CD4-positive, CD25-positive, alpha-beta regulatory T cell (primary cell): Measurements from ENCODE around the gene AP3B1. TPM values are rescaled to one million over a fixed set of nuclear protein-coding genes. Genes with fewer than 3 reads are reported as not detected.
"Not testable (repeated sequence)": the region's sequence is repeated elsewhere in the genome, so short reads cannot be mapped to it uniquely, and the experiment has no call there.

ENCODE experiments used
- ATAC-seq, 2 donors: fragments of 150-1000 bp; cut with Tn5 transposase; one replicate each; pipeline ENCODE4 v1.10.0; 2021; ENCODE audit warnings: low read depth in 2 of 2, moderate number of reproducible peaks in 2 of 2, moderate library complexity in 1 of 2
- DNase-seq, 3 donors: peaks; one replicate each; pipeline versions ENCODE4 v3.0.0 to v3.0.0-alpha.2; 2012 to 2022; ENCODE audit warnings: mixed read lengths in 1 of 3
- H3K27ac ChIP-seq: one replicate; pipeline ENCODE4 v1.7.0; 2013; ENCODE audit warnings: mild to moderate bottlenecking, low read length; ENCODE audit not compliant: insufficient read depth, poor library complexity, severe bottlenecking
- H3K27me3 ChIP-seq: one replicate; pipeline ENCODE4 v1.7.0; 2013; ENCODE audit warnings: low read length; ENCODE audit not compliant: control insufficient read depth, insufficient read depth
- H3K36me3 ChIP-seq: one replicate; pipeline ENCODE4 v1.7.0; 2013; ENCODE audit warnings: mild to moderate bottlenecking, low read length, moderate library complexity; ENCODE audit not compliant: control insufficient read depth, insufficient read depth
- H3K4me1 ChIP-seq: 2 replicates; pipeline ENCODE4 v1.7.0; 2013; ENCODE audit warnings: mild to moderate bottlenecking, low read length; ENCODE audit not compliant: insufficient read depth, control insufficient read depth, poor library complexity, severe bottlenecking
- H3K4me3 ChIP-seq: one replicate; pipeline ENCODE4 v1.7.0; 2013; ENCODE audit warnings: low read depth, mild to moderate bottlenecking, low read length, moderate library complexity
- H3K9me3 ChIP-seq, 2 experiments: 1 replicate in 1 of 2; 2 replicates in 1 of 2; pipeline ENCODE4 v1.7.0; 2013; ENCODE audit warnings: low read length in 2 of 2, mild to moderate bottlenecking in 1 of 2, moderate library complexity in 1 of 2; ENCODE audit not compliant: control insufficient read depth in 2 of 2
- H3K27ac Mint-ChIP-seq, 3 donors: one replicate each; pipeline ENCODE4 v1.8.0; 2020 to 2022; ENCODE audit warnings: mild to moderate bottlenecking in 3 of 3, mixed read lengths in 3 of 3, moderate library complexity in 2 of 3
- H3K27me3 Mint-ChIP-seq: one replicate; pipeline ENCODE4 v1.8.0; 2022; ENCODE audit warnings: mild to moderate bottlenecking, mixed read lengths
- H3K36me3 Mint-ChIP-seq: one replicate; pipeline ENCODE4 v1.8.0; 2020; ENCODE audit warnings: mixed read lengths
- H3K4me1 Mint-ChIP-seq, 4 donors: one replicate each; pipeline ENCODE4 v1.8.0; 2020 to 2022; ENCODE audit warnings: mixed read lengths in 4 of 4, mild to moderate bottlenecking in 1 of 4
- H3K4me3 Mint-ChIP-seq, 4 donors: one replicate each; pipeline ENCODE4 v1.8.0; 2020 to 2022; ENCODE audit warnings: mild to moderate bottlenecking in 4 of 4, mixed read lengths in 4 of 4, moderate library complexity in 3 of 4
- H3K9me3 Mint-ChIP-seq, 7 donors: one replicate each; pipeline ENCODE4 v1.8.0; 2020 to 2022; ENCODE audit warnings: mixed read lengths in 7 of 7, mild to moderate bottlenecking in 3 of 7, moderate library complexity in 2 of 7
- polyA plus RNA-seq, 4 donors: library from polyadenylated mRNA; unstranded; fragments of 300-500 nt; fragmentation: Illumina TruSeq; gene quantifications; one replicate each; pipeline ENCODE4 v1.2.3, GENCODE V29; 2021
- total RNA-seq: library from RNA; stranded (reverse); gene quantifications from one replicate; pipeline ENCODE4 v1.2.3, GENCODE V29; 2022

AP3B1 gene
- total and polyA plus RNA-seq, 5 donors from 2014 or later: 27.9 to 44.5 (median 32.1) TPM

GRCh38 chr5:78182838-78183237 lies 111.7 kb downstream of the AP3B1 start:
- Histone ChIP-seq H3K4me3 (no peak overlapping the region), H3K9me3 (no peaks in the 10 kb centered on the region), H3K27me3 (no peaks in the 10 kb centered on the region), H3K4me1 (no peaks in the 10 kb centered on the region), H3K27ac (no peak overlapping the region), H3K36me3 (peaks cover 29% of the 10 kb centered on the region)
- H3K27ac Mint-ChIP-seq: no peak overlapping the region
- H3K9me3 Mint-ChIP-seq: peaks cover 0 to 4% (median 0%) of the 10 kb centered on the region in 7 donors
- H3K36me3 Mint-ChIP-seq: peaks cover 34% of the 10 kb centered on the region
- H3K4me1 Mint-ChIP-seq: peaks cover 15 to 30% (median 25%) of the 10 kb centered on the region in 4 donors
- ATAC-seq (no peak), DNase-seq (peak in 1 of 3 donors; percentile 34)
- no peaks in the 10 kb centered on the region for H3K27me3 Mint-ChIP-seq
- H3K4me3 Mint-ChIP-seq: no peak overlapping the region

GRCh38 chr5:78178356-78178755 lies 116.1 kb downstream of the AP3B1 start:
- peaks cover 3 to 20% (median 13%) of the 10 kb centered on the region in 4 donors for H3K4me1 Mint-ChIP-seq

GRCh38 chr5:78170335-78170734 lies 124.2 kb downstream of the AP3B1 start:
- not testable (repeated sequence) for H3K27me3 Mint-ChIP-seq, H3K4me3 ChIP-seq, DNase-seq, H3K4me3 Mint-ChIP-seq, H3K4me1 Mint-ChIP-seq, H3K27ac ChIP-seq, H3K9me3 ChIP-seq, H3K27ac Mint-ChIP-seq, H3K27me3 ChIP-seq, ATAC-seq, H3K4me1 ChIP-seq
- Mint-ChIP-seq H3K9me3 (peaks cover 0 to 15% (median 6%) of the 10 kb centered on the region in 7 donors), H3K36me3 (peaks cover 62% of the 10 kb centered on the region)
- peaks cover 21% of the 10 kb centered on the region for H3K36me3 ChIP-seq

More at GRCh38 chr5:78178356-78178755, 116.1 kb downstream of the AP3B1 start:
- no peaks in the 10 kb centered on the region for H3K27me3 ChIP-seq
- Mint-ChIP-seq H3K27me3 (no peaks in the 10 kb centered on the region), H3K9me3 (peaks cover 0 to 4% (median 0%) of the 10 kb centered on the region in 7 donors), H3K4me3 (no peak overlapping the region), H3K27ac (no peak overlapping the region), H3K36me3 (peaks cover 53% of the 10 kb centered on the region)
- no peaks in the 10 kb centered on the region for H3K4me1 ChIP-seq
- no peak for DNase-seq
- no peak overlapping the region for H3K4me3 ChIP-seq
- H3K27ac ChIP-seq: no peak overlapping the region
- H3K36me3 ChIP-seq: peaks cover 61% of the 10 kb centered on the region
- no peaks in the 10 kb centered on the region for H3K9me3 ChIP-seq
- no peak for ATAC-seq

GRCh38 chr5:78162253-78162862 lies 132.1 kb downstream of the AP3B1 start:
- no peaks in the 10 kb centered on the region for H3K27me3 ChIP-seq
- H3K9me3 ChIP-seq: no peaks in the 10 kb centered on the region
- Mint-ChIP-seq H3K27me3 (no peaks in the 10 kb centered on the region), H3K4me3 (no peak overlapping the region), H3K4me1 (peaks cover 0 to 10% (median 2%) of the 10 kb centered on the region in 4 donors), H3K36me3 (peaks cover 35% of the 10 kb centered on the region), H3K9me3 (peaks cover 0 to 6% (median 0%) of the 10 kb centered on the region in 7 donors), H3K27ac (no peak overlapping the region)
- H3K36me3 ChIP-seq: peaks cover 11% of the 10 kb centered on the region
- H3K27ac ChIP-seq: no peak overlapping the region
- no peaks in the 10 kb centered on the region for H3K4me1 ChIP-seq
- no peak for ATAC-seq
- peak in 2 of 3 donors; percentile 7 to 59 for DNase-seq
- H3K4me3 ChIP-seq: no peak overlapping the region

GRCh38 chr5:78157001-78157400 lies 137.5 kb downstream of the AP3B1 start:
- Histone ChIP-seq H3K9me3 (no peaks in the 10 kb centered on the region), H3K36me3 (peaks cover 47% of the 10 kb centered on the region), H3K27ac (no peak overlapping the region), H3K27me3 (no peaks in the 10 kb centered on the region), H3K4me1 (no peaks in the 10 kb centered on the region), H3K4me3 (no peak overlapping the region)
- DNase-seq (no peak), ATAC-seq (no peak)
- no peaks in the 10 kb centered on the region for H3K27me3 Mint-ChIP-seq
- H3K27ac Mint-ChIP-seq: no peak overlapping the region
- peaks cover 0 to 14% (median 6%) of the 10 kb centered on the region in 4 donors for H3K4me1 Mint-ChIP-seq
- H3K4me3 Mint-ChIP-seq: no peak overlapping the region
- peaks cover 58% of the 10 kb centered on the region for H3K36me3 Mint-ChIP-seq
- H3K9me3 Mint-ChIP-seq: peaks cover 0 to 10% (median 2%) of the 10 kb centered on the region in 7 donors

GRCh38 chr5:78151594-78152271 lies 142.8 kb downstream of the AP3B1 start:
- Mint-ChIP-seq H3K27ac (no peak overlapping the region), H3K4me1 (peaks cover 0 to 17% (median 5%) of the 10 kb centered on the region in 4 donors), H3K4me3 (no peak overlapping the region), H3K36me3 (peaks cover 51% of the 10 kb centered on the region), H3K27me3 (no peaks in the 10 kb centered on the region), H3K9me3 (peaks cover 0 to 10% (median 2%) of the 10 kb centered on the region in 7 donors)
- Histone ChIP-seq H3K27ac (no peak overlapping the region), H3K4me1 (no peaks in the 10 kb centered on the region), H3K27me3 (no peaks in the 10 kb centered on the region), H3K36me3 (peaks cover 39% of the 10 kb centered on the region), H3K9me3 (no peaks in the 10 kb centered on the region), H3K4me3 (no peak overlapping the region)
- DNase-seq (no peak), ATAC-seq (no peak)

GRCh38 chr5:78137290-78137689 lies 157.2 kb downstream of the AP3B1 start:
- no peaks in the 10 kb centered on the region for H3K4me1 ChIP-seq
- H3K9me3 ChIP-seq: no peaks in the 10 kb centered on the region
- H3K27me3 Mint-ChIP-seq: no peaks in the 10 kb centered on the region
- H3K9me3 Mint-ChIP-seq: no peaks in the 10 kb centered on the region
- H3K27ac Mint-ChIP-seq: no peak overlapping the region
- H3K4me3 Mint-ChIP-seq: no peak overlapping the region
- peaks cover 32% of the 10 kb centered on the region for H3K36me3 Mint-ChIP-seq
- H3K27me3 ChIP-seq: no peaks in the 10 kb centered on the region
- H3K36me3 ChIP-seq: peaks cover 32% of the 10 kb centered on the region
- ATAC-seq (no peak), DNase-seq (no peak)
- no peak overlapping the region for H3K27ac ChIP-seq
- H3K4me1 Mint-ChIP-seq: peaks cover 0 to 18% (median 6%) of the 10 kb centered on the region in 4 donors
- H3K4me3 ChIP-seq: no peak overlapping the region
